ENCODE data around the gene FAM151B. TPM values are rescaled to one million over a fixed set of nuclear protein-coding genes. Genes with fewer than 3 reads are reported as not detected.
"Not testable (repeated sequence)": the region's sequence is repeated elsewhere in the genome, so short reads cannot be mapped to it uniquely, and the experiment has no call there.

The FAM151B gene
- total and polyA plus RNA-seq, 10 donors = 0.35 to 6.6 (median 3.4) TPM

DNA sequence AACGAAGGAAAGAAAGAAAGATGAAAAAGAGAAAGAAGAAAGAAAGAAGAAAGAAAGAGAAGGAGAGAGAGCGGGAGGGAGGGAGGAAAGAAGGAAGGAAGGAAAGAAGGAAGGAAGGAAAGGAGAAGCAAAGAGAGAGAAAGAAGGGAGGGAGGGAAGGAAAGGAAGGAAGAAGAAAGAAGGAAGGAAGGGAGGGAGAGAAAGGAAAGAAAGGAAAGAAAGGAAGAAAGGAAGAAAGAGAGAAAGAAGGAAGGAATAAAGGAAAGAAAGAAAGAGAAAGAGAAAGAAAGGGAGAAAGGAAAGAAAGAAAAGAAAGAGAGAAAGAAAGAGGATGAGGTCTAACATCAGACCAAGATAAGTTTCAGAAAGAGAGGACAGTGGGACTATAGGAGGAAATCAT is 91.2 kb downstream of the FAM151B start:
- no peak for TF ChIP-seq POLR2A (IDR thresholded peaks at IDR 0.05)
- TF ChIP-seq CTCF (IDR thresholded peaks at IDR 0.05 in 8 of 11, conservative IDR thresholded peaks at IDR 0.05 in 3 of 11) = no peak
- no peak for TF ChIP-seq POLR2AphosphoS5 (IDR thresholded peaks at IDR 0.05)
- WGBS, 5 donors = 91 to 100% (median 97%) methylated on average over 2 of the region's 2 CpGs
- intact Hi-C loops (cut with DNase I; ENCODE audit: low total_unique reads) = no loop called here
- Histone ChIP-seq H3K27ac (no peak overlapping the region), H3K9me3 (peaks cover 0 to 6% (median 0%) of the 10 kb centered on the region in 8 donors), H3K27me3 (replicated peaks in 1 of 7) (peaks cover 0 to 14% (median 3%) of the 10 kb centered on the region in 7 donors), H3K4me1 (no peaks in the 10 kb centered on the region), H3K4me3 (no peak overlapping the region), H3K36me3 (no peaks in the 10 kb centered on the region)
- no peak for DNase-seq

DNA sequence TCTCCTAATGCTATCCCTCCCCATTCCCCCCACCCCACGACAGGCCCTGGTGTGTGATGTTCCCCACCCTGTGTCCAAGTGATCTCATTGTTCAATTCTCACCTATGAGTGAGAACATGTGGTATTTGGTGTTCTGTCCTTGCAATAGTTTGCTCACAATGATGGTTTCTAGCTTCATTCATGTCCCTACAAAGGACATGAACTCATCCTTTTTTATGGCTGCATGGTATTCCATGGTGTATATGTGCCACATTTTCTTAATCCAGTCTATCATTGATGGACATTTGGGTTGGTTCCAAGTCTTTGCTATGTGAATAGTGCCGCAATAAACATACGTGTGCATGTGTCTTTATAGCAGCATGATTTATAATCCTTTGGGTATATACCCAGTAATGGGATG is 92.4 kb downstream of the FAM151B start:
- DNase-seq; intact Hi-C loops (cut with DNase I; ENCODE audit: low total_unique reads); H3K9me3 ChIP-seq; H3K4me1 ChIP-seq; H3K27ac ChIP-seq; H3K36me3 ChIP-seq; H3K4me3 ChIP-seq: not testable (repeated sequence)
- H3K27me3 ChIP-seq (replicated peaks in 1 of 7) = peaks cover 0 to 12% (median 0%) of the 10 kb centered on the region in 7 donors
- 88 to 100% (median 96%) methylated on average over 3 of the region's 3 CpGs for WGBS, 5 donors

- H3K27me3 ChIP-seq (replicated peaks in 1 of 7) = no peaks in the 10 kb centered on the region
- WGBS, 5 donors = 88 to 92% (median 89%) methylated on average over 6 of the region's 6 CpGs
- H3K4me1 ChIP-seq = no peaks in the 10 kb centered on the region
- H3K9me3 ChIP-seq = peaks cover 0 to 6% (median 0%) of the 10 kb centered on the region in 8 donors
- no peaks in the 10 kb centered on the region for H3K36me3 ChIP-seq
- intact Hi-C loops (cut with DNase I; ENCODE audit: low total_unique reads) = no loop called here
- DNase-seq = no peak
- no peak overlapping the region for H3K4me3 ChIP-seq
- H3K27ac ChIP-seq = no peak overlapping the region
- TF ChIP-seq POLR2AphosphoS5 (IDR thresholded peaks at IDR 0.05) (no peak), CTCF (IDR thresholded peaks at IDR 0.05 in 8 of 11, conservative IDR thresholded peaks at IDR 0.05 in 3 of 11) (no peak), POLR2A (IDR thresholded peaks at IDR 0.05) (no peak)
These were observed 96.9 kb downstream of the FAM151B start for GRCh38 chr5:80584770-80585169.

DNA sequence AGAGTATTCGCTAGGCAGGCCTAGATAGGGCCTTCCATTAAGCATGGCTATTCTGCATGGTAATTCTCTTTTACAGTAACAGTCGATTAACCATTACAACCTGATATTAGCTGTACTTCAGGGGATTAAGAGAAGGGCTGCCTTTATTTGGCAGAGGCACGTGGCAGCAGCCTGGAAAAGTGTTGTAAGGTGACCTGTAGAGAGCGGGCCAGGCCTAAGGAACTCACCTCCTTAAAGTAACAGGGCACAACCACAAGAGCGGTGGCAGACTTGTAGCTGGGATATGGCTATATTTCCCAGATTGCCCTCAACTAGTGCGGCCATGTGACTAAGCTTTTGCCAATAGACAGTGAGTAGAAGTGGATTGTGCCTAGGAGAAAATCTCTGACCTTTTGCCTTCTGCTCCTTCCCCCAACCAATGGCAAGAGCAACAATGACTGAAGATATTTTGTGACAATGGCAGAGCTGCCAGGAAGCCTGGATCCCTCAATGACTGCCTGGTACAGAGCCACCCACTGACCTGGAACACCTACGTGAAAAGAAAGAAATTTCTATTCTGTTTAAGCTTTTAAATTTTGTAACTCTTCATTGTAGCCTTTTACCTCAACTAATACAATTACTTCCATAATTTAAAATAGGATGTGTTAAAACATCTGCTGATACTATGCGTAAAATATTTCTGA is 101.1 kb downstream of the FAM151B start:
- H3K4me1 ChIP-seq = no peaks in the 10 kb centered on the region
- TF ChIP-seq CTCF (IDR thresholded peaks at IDR 0.05 in 8 of 11, conservative IDR thresholded peaks at IDR 0.05 in 3 of 11) (no peak), POLR2A (IDR thresholded peaks at IDR 0.05) (no peak)
- 84 to 93% (median 87%) methylated on average over 8 of the region's 8 CpGs for WGBS, 5 donors
- H3K27me3 ChIP-seq (replicated peaks in 1 of 7) = no peaks in the 10 kb centered on the region
- H3K9me3 ChIP-seq = no peaks in the 10 kb centered on the region
- DNase-seq = no peak
- no peak overlapping the region for H3K27ac ChIP-seq
- H3K36me3 ChIP-seq = no peaks in the 10 kb centered on the region
- intact Hi-C loops (cut with DNase I; ENCODE audit: low total_unique reads) = no loop called here
- no peak overlapping the region for H3K4me3 ChIP-seq
